ENCODE results near the gene FKBP6.
"Not testable (repeated sequence)": the region's sequence is repeated elsewhere in the genome, so short reads cannot be mapped to it uniquely, and the experiment has no call there.

FKBP6 gene

GRCh38 chr7:73324081-73324845 lies 3.7 kb upstream of the FKBP6 start:
- DNase-seq (ENCODE audit: low read depth in 2 of 2): peak; percentile 26 to 32

GRCh38 chr7:73325424-73325823 lies 2.5 kb upstream of the FKBP6 start:
- not testable (repeated sequence) for DNase-seq (ENCODE audit: low read depth in 2 of 2)

GRCh38 chr7:73327449-73327848 lies 512 bp upstream of the FKBP6 start:
- DNase-seq (ENCODE audit: low read depth in 2 of 2): not testable (repeated sequence)

- no peak for DNase-seq (ENCODE audit: low read depth in 2 of 2)
Observed at GRCh38 chr7:73328696-73329095, 735 bp downstream of the FKBP6 start.

- DNase-seq (ENCODE audit: low read depth in 2 of 2): no peak
Observed at GRCh38 chr7:73329861-73330581, 2.1 kb downstream of the FKBP6 start.

GRCh38 chr7:73330772-73331171 lies 2.8 kb downstream of the FKBP6 start:
- DNase-seq (ENCODE audit: low read depth in 2 of 2): no peak

- DNase-seq (ENCODE audit: low read depth in 2 of 2): no peak
Observed at GRCh38 chr7:73332447-73332846, 4.5 kb downstream of the FKBP6 start.

- DNase-seq (ENCODE audit: low read depth in 2 of 2): no peak
Observed at GRCh38 chr7:73338321-73338720, 10.4 kb downstream of the FKBP6 start.

- DNase-seq (ENCODE audit: low read depth in 2 of 2): no peak
Observed at GRCh38 chr7:73340514-73340913, 12.6 kb downstream of the FKBP6 start.

GRCh38 chr7:73341877-73342276 lies 13.9 kb downstream of the FKBP6 start:
- DNase-seq (ENCODE audit: low read depth in 2 of 2): no peak

GRCh38 chr7:73342645-73343044 lies 14.7 kb downstream of the FKBP6 start:
- no peak for DNase-seq (ENCODE audit: low read depth in 2 of 2)

- DNase-seq (ENCODE audit: low read depth in 2 of 2): no peak
Observed at GRCh38 chr7:73343671-73344380, 15.9 kb downstream of the FKBP6 start.

- DNase-seq (ENCODE audit: low read depth in 2 of 2): no peak
Observed at GRCh38 chr7:73345538-73345937, 17.6 kb downstream of the FKBP6 start.

- no peak for DNase-seq (ENCODE audit: low read depth in 2 of 2)
Observed at GRCh38 chr7:73345951-73346350, 18.0 kb downstream of the FKBP6 start.

- DNase-seq (ENCODE audit: low read depth in 2 of 2): no peak
Observed at GRCh38 chr7:73349763-73350162, 21.8 kb downstream of the FKBP6 start.

GRCh38 chr7:73350306-73351068 lies 22.5 kb downstream of the FKBP6 start:
- DNase-seq (ENCODE audit: low read depth in 2 of 2): no peak

- DNase-seq (ENCODE audit: low read depth in 2 of 2): no peak
Observed at GRCh38 chr7:73351447-73352167, 23.6 kb downstream of the FKBP6 start.

GRCh38 chr7:73352784-73353183 lies 24.8 kb downstream of the FKBP6 start:
- DNase-seq (ENCODE audit: low read depth in 2 of 2): no peak

- no peak for DNase-seq (ENCODE audit: low read depth in 2 of 2)
Observed at GRCh38 chr7:73353243-73353642, 25.3 kb downstream of the FKBP6 start.

- DNase-seq (ENCODE audit: low read depth in 2 of 2): no peak
Observed at GRCh38 chr7:73354196-73354595, 26.2 kb downstream of the FKBP6 start.

GRCh38 chr7:73354821-73355220 lies 26.9 kb downstream of the FKBP6 start:
- DNase-seq (ENCODE audit: low read depth in 2 of 2): no peak
